ENCODE measurements around the gene ZBTB2.

- TF ChIP-seq EZH2phosphoT487 (IDR thresholded peaks at IDR 0.05; ENCODE audit: low read depth) (no peak), CTCF (IDR thresholded peaks at IDR 0.05; ENCODE audit: low read depth, low read length) (no peak)
Measured at GRCh38 chr6:151388236-151388635, 3.1 kb downstream of the ZBTB2 start.

Data from OCI-LY3 (cell line).